22Rv1 (cell line): Measurements from ENCODE around the gene TCTN3.

Experiments used
- ZFX ChIP-seq: fragments of 450-650 bp; IDR thresholded peaks from 2 replicates; pipeline ENCODE4 v1.6.1; 2017; ENCODE audit warnings: antibody characterized with exemption, borderline replicate concordance
- TF ChIP-seq, protein P1 (sequence below): fragments of 450-650 bp; IDR thresholded peaks from 2 replicates; pipeline ENCODE4 v1.5.1; 2017; ENCODE audit warnings: mild to moderate bottlenecking

- TF ChIP-seq, protein P1, sequence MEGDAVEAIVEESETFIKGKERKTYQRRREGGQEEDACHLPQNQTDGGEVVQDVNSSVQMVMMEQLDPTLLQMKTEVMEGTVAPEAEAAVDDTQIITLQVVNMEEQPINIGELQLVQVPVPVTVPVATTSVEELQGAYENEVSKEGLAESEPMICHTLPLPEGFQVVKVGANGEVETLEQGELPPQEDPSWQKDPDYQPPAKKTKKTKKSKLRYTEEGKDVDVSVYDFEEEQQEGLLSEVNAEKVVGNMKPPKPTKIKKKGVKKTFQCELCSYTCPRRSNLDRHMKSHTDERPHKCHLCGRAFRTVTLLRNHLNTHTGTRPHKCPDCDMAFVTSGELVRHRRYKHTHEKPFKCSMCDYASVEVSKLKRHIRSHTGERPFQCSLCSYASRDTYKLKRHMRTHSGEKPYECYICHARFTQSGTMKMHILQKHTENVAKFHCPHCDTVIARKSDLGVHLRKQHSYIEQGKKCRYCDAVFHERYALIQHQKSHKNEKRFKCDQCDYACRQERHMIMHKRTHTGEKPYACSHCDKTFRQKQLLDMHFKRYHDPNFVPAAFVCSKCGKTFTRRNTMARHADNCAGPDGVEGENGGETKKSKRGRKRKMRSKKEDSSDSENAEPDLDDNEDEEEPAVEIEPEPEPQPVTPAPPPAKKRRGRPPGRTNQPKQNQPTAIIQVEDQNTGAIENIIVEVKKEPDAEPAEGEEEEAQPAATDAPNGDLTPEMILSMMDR, result no peak
- TF ChIP-seq ZFX, result no peak
These were observed 55.8 kb downstream of the TCTN3 start for GRCh38 chr10:95637911-95638310.
